Measurements from ENCODE around the gene CYTIP. TPM values are rescaled to one million over a fixed set of nuclear protein-coding genes. Genes with fewer than 3 reads are reported as not detected.

CYTIP gene
- 0.87 TPM in 1 of 2 replicates, not detected in the other for total RNA-seq (2014; rRNA removed; shearing (Covaris generic))

- H3K27me3 ChIP-seq (ENCODE audit: control insufficient read depth, insufficient read depth, low read length) = no peaks in the 10 kb centered on the region
- no peak for DNase-seq
- no peak within 1 kb of the TSS for H3K4me3 ChIP-seq (ENCODE audit: insufficient read depth, low read depth, low read length)
- no peaks in the 10 kb centered on the region for H3K36me3 ChIP-seq (replicated peaks; ENCODE audit: control insufficient read depth, insufficient read depth, low read length)
Measured at GRCh38 chr2:157443795-157444640, at the start of gene CYTIP. TSS of gene CYTIP (minus strand) at chr2:157444089. CDS start at chr2:157444020, 69 bp downstream.

GRCh38 chr2:157492189-157492773 lies 48.4 kb upstream of the CYTIP start:
- H3K36me3 ChIP-seq (replicated peaks; ENCODE audit: control insufficient read depth, insufficient read depth, low read length) = no peaks in the 10 kb centered on the region
- peak; percentile 52 for DNase-seq
- no peaks in the 10 kb centered on the region; the same call in 1 of the 2 replicates for H3K27me3 ChIP-seq (ENCODE audit: control insufficient read depth, insufficient read depth, low read length)
- no peak overlapping the region for H3K4me3 ChIP-seq (ENCODE audit: insufficient read depth, low read depth, low read length)

- Histone ChIP-seq H3K4me3 (ENCODE audit: insufficient read depth, low read depth, low read length) (no peak overlapping the region), H3K36me3 (replicated peaks; ENCODE audit: control insufficient read depth, insufficient read depth, low read length) (no peaks in the 10 kb centered on the region), H3K27me3 (ENCODE audit: control insufficient read depth, insufficient read depth, low read length) (no peaks in the 10 kb centered on the region; the same call in 1 of the 2 replicates)
- DNase-seq = no peak
Measured at GRCh38 chr2:157489983-157490382, 46.1 kb upstream of the CYTIP start.

GRCh38 chr2:157488877-157489276 lies 45.0 kb upstream of the CYTIP start:
- Histone ChIP-seq H3K36me3 (replicated peaks; ENCODE audit: control insufficient read depth, insufficient read depth, low read length) (no peaks in the 10 kb centered on the region), H3K27me3 (ENCODE audit: control insufficient read depth, insufficient read depth, low read length) (no peaks in the 10 kb centered on the region), H3K4me3 (ENCODE audit: insufficient read depth, low read depth, low read length) (no peak overlapping the region)
- no peak for DNase-seq

GRCh38 chr2:157487747-157488146 lies 43.9 kb upstream of the CYTIP start:
- Histone ChIP-seq H3K36me3 (replicated peaks; ENCODE audit: control insufficient read depth, insufficient read depth, low read length) (no peaks in the 10 kb centered on the region), H3K4me3 (ENCODE audit: insufficient read depth, low read depth, low read length) (no peak overlapping the region), H3K27me3 (ENCODE audit: control insufficient read depth, insufficient read depth, low read length) (no peaks in the 10 kb centered on the region)
- DNase-seq = no peak

GRCh38 chr2:157487271-157487610 lies 43.4 kb upstream of the CYTIP start:
- no peaks in the 10 kb centered on the region for H3K36me3 ChIP-seq (replicated peaks; ENCODE audit: control insufficient read depth, insufficient read depth, low read length)

GRCh38 chr2:157486596-157487270 lies 42.8 kb upstream of the CYTIP start:
- Histone ChIP-seq H3K27me3 (ENCODE audit: control insufficient read depth, insufficient read depth, low read length) (no peaks in the 10 kb centered on the region), H3K4me3 (ENCODE audit: insufficient read depth, low read depth, low read length) (no peak overlapping the region), H3K36me3 (replicated peaks; ENCODE audit: control insufficient read depth, insufficient read depth, low read length) (no peaks in the 10 kb centered on the region)
- DNase-seq = no peak

More at GRCh38 chr2:157487271-157487610, 43.4 kb upstream of the CYTIP start:
- Histone ChIP-seq H3K4me3 (ENCODE audit: insufficient read depth, low read depth, low read length) (no peak overlapping the region), H3K27me3 (ENCODE audit: control insufficient read depth, insufficient read depth, low read length) (no peaks in the 10 kb centered on the region)
- no peak for DNase-seq

- DNase-seq = no peak
- no peaks in the 10 kb centered on the region for H3K27me3 ChIP-seq (ENCODE audit: control insufficient read depth, insufficient read depth, low read length)
- no peaks in the 10 kb centered on the region for H3K36me3 ChIP-seq (replicated peaks; ENCODE audit: control insufficient read depth, insufficient read depth, low read length)
- no peak overlapping the region for H3K4me3 ChIP-seq (ENCODE audit: insufficient read depth, low read depth, low read length)
Measured at GRCh38 chr2:157480182-157480961, 36.5 kb upstream of the CYTIP start.

- H3K27me3 ChIP-seq (ENCODE audit: control insufficient read depth, insufficient read depth, low read length) = no peaks in the 10 kb centered on the region
- H3K36me3 ChIP-seq (replicated peaks; ENCODE audit: control insufficient read depth, insufficient read depth, low read length) = no peaks in the 10 kb centered on the region
- DNase-seq = no peak
- H3K4me3 ChIP-seq (ENCODE audit: insufficient read depth, low read depth, low read length) = no peak overlapping the region
Measured at GRCh38 chr2:157479081-157480027, 35.5 kb upstream of the CYTIP start.

GRCh38 chr2:157477919-157478318 lies 34.0 kb upstream of the CYTIP start:
- no peak for DNase-seq
- no peak overlapping the region for H3K4me3 ChIP-seq (ENCODE audit: insufficient read depth, low read depth, low read length)
- no peaks in the 10 kb centered on the region for H3K36me3 ChIP-seq (replicated peaks; ENCODE audit: control insufficient read depth, insufficient read depth, low read length)
- H3K27me3 ChIP-seq (ENCODE audit: control insufficient read depth, insufficient read depth, low read length) = no peaks in the 10 kb centered on the region

- Histone ChIP-seq H3K27me3 (ENCODE audit: control insufficient read depth, insufficient read depth, low read length) (no peaks in the 10 kb centered on the region), H3K4me3 (ENCODE audit: insufficient read depth, low read depth, low read length) (no peak overlapping the region), H3K36me3 (replicated peaks; ENCODE audit: control insufficient read depth, insufficient read depth, low read length) (no peaks in the 10 kb centered on the region)
- DNase-seq = no peak
Measured at GRCh38 chr2:157476953-157477709, 33.2 kb upstream of the CYTIP start.

GRCh38 chr2:157475722-157476390 lies 32.0 kb upstream of the CYTIP start:
- no peak overlapping the region for H3K4me3 ChIP-seq (ENCODE audit: insufficient read depth, low read depth, low read length)
- DNase-seq = no peak
- H3K36me3 ChIP-seq (replicated peaks; ENCODE audit: control insufficient read depth, insufficient read depth, low read length) = no peaks in the 10 kb centered on the region
- H3K27me3 ChIP-seq (ENCODE audit: control insufficient read depth, insufficient read depth, low read length) = no peaks in the 10 kb centered on the region
